HS-5 (cell line): ENCODE measurements around the gene MCU.
A peak's percentile ranks its signal among the peaks of the same experiment; 100 is the strongest.
"Not testable (repeated sequence)": the region's sequence is repeated elsewhere in the genome, so short reads cannot be mapped to it uniquely, and the experiment has no call there.

Experiments used
- DNase-seq: peaks from one replicate; pipeline ENCODE4 v3.0.0-alpha.2; 2012; ENCODE audit warnings: low read depth

Gene MCU

GRCh38 chr10:72687035-72687434 is 4.9 kb upstream of the MCU start:
- no peak for DNase-seq

DNA sequence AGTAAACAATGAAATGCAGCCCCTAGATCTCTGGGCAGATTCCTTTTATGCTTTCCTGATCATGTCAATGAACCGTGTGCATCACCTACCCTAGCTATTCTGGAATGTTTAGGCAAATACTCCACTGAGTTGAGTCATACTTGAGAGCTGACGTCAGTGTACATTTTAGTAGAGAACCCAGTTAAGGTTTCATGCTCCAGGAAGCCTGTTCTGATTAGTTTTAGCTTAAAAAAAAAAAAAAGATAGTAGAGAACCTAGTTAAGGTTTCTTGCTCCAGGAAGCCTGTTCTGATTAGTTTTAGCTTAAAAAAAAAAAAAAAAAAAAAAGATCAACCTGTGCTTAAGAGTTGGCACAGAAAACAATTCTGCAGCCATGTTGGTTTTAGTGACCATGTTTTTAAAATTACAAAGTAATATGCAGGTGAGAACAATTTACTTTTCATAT is 3.7 kb upstream of the MCU start:
- DNase-seq = peak; percentile 81

DNA sequence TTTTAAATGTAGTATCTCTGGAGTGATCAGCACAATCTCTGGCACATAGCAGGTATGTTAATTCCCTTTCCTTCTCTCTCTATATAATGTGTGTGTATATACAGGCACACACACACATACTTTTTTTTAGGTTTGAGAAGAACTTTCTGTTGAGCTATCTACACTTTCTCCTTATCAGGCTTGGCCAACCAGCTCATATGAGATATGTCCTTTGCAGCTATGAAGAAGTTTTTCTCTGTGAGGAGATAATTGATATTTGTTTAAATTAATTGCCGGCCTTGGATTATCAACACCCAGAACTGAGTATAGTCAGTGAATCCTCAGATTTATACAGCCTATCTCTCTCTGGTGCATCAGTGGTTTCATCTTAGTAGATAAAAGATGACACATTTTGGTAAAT is 2.3 kb upstream of the MCU start:
- no peak for DNase-seq

DNA sequence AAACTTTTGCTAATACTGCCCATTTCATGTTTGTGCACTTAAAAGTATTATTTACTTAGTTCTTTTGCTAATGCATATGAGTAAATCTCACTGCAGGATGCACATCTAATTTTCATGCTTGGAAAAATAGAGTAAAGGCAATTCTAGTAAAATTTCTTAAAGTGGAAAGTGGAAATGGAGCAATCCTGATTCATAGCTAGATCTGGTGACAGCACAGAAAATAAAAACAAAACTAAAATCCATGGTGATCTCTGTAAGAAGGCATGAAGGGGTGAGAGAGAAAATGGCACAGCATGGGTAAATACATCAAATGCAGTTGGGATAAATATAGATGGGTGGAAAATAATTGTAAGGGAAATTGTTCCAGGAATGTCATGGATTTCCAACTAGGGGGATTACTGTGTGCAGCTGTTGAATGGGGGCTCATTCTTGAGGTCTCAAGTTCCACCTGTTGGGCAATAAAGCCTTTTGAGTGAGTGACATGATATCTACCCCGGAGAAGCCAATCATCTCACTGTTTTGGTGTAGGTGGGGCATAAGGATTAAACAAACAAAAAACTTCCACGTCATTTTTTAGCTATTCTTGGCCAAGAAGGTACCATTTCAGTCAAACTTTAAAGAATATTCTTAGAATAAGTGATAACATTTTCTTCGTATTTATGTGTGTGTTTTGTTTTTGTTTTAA is 1.7 kb upstream of the MCU start:
- no peak for DNase-seq

- no peak for DNase-seq
Observed at GRCh38 chr10:72691470-72691862, 477 bp upstream of the MCU start.

DNA sequence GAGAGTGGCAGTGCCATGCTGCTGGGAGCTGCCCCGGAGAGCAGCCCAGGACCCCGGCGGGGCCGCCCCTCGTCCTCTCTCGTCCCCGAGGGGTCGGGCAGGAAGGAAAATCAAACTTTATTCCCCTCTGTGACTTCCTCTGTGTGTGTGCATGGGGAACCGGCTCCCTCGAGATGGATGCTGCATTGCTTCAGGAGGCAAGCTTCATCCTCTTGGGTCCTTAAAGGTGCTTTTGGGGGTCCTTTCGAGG is 726 bp downstream of the MCU start:
- DNase-seq = no peak

DNA sequence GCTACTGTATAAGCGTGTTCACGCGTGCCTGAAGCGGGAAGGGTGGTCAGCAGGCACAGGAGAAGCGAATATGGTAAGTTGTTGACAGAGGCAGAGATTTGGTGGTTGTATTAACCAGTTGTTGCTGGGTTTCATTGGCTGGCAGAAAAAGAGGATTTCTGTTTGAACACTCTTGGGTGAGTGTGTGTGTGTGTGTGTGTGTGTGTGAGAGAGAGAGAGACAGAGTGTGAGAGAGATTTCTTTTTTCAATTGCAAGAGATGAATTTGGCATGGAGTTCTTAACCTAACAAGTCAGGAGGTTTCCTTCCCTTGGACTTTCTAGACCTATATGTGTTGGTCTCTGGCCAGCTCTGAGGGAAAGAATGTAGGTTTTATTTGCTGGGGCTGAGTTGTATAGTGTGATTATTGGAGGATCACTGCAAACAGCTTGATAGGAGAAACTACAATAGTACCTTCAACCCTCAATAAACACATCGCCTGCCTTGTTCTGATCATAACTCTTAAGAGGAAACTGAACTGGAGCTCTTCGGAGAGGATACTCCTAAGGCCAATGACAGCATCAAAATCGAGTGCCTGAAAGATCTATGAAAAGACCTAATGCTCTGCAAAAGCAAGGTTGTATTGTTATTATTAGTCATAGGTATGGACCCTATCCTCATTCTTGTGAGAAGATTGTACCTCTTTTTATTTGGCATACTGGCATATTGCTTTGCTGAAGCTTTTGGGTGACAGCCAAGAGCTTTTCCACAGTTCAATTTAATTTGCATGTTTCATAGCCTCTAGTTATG is 1.2 kb downstream of the MCU start:
- no peak for DNase-seq

DNA sequence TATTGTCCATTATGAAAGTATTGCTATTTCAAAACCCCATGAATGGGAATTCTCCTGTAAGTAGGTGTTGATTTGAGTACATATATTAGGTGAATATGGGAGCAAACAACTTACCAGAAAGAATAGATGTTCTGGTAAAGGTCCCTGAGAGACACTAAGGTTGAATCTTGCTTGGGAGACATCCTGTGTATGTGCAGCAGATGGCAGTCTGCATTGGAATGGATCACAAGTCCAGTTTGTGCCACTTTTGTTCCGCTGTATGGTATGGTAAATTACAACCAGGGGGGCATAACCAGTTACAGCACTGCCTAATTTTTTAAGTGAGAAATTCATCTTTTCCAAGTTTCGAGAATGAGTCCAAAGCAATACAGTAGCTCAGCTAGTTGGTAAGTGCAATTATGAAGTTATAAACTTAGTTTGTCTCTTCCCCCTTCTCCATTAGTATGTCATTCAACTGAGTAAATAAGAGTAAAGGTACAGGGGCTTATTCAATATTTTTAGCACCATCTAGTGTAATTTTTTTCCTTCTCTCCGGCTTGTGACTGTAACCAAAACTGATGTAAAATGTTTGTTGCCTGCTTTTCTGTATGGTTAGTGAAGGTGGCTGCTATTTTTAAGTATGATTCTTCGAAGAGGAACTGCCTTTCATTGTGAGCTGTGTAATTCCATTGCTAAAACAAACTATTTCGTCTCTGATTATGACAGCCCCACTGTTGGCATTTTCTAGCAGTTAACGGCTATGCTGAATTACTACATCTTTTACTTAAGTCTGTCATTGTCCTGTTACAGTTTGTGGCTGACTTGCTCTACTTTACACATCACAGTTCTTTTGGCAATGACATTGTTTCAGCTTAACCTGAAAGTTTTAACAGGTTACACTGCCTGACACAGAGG is 2.8 kb downstream of the MCU start:
- DNase-seq = no peak

DNA sequence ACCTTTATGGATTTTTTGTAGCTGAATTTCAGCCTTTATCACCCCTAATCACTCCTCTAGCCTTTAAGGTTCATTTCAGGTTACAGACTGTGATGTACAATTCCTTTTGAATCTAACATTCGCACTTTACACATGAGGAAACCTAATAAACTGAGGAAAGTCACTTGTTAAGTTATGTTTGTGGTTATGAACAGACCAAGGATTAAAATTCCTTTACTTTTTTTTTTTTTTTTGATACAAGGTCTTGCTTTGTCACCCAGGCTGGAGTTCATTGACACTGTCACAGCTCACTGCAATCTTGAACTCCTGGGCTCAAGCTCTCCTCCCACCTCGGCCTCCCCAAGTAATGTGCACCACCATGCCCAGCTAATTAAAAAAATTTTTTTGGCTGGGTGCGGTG is 3.6 kb downstream of the MCU start:
- no peak for DNase-seq

DNA sequence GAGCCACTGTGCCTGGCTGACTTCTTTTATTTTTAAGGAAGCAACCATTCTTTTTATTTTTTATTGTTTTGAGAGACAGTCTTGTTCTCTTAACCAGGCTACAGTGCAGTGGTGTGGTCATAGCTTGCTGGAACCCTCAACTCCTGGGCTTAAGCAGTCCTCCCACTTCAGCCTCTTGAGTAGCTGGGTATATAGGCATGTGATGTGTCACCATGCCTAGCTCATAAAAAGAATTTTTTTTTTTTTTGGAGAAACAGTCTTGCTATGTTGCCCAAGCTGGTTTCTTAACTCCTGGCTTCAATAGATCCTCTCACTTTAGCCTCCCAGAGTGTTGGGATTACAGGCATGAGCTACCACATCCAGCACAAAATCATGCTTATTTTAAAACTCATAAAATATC is 5.8 kb downstream of the MCU start:
- DNase-seq = no peak

GRCh38 chr10:72702465-72702864 is 10.5 kb downstream of the MCU start:
- DNase-seq = not testable (repeated sequence)

DNA sequence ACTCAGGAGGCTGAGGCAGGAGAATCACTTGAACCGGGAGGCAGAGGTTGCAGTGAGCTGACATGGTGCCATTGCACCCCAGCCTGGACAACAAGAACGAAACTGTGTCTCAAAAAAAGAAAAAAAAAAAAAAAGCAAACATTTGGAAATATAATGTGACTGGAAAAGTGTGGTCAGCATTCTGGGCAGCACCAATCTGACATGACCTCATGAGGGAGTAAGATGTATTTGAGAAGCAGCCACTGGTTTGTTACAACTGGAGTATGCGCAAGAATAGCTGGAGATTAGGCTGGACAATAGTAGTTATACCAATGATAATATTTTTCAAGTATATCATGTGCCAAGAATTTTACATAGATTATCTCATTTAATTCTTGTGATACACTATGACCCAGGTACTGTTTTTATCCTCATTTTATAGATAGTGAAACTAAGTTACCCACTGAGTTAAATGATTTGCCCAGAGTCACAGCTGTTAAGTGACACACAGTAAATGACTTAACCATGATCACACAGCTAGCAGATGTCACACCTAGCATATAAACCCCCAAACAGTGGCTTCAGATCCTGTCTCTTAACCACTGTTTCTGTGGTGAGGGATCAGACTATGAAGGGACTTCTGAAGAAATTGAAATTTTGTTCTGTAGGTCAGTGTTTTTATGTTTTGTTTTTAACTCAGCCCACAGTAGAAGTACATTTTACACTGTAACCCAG is 11.1 kb downstream of the MCU start:
- DNase-seq = no peak

- DNase-seq = no peak
Observed at GRCh38 chr10:72704117-72704516, 12.2 kb downstream of the MCU start.

- DNase-seq = no peak
Observed at GRCh38 chr10:72709041-72709440, 17.1 kb downstream of the MCU start.

GRCh38 chr10:72712136-72712535 is 20.2 kb downstream of the MCU start:
- no peak for DNase-seq

GRCh38 chr10:72719941-72720592 is 28.1 kb downstream of the MCU start:
- DNase-seq = no peak

DNA sequence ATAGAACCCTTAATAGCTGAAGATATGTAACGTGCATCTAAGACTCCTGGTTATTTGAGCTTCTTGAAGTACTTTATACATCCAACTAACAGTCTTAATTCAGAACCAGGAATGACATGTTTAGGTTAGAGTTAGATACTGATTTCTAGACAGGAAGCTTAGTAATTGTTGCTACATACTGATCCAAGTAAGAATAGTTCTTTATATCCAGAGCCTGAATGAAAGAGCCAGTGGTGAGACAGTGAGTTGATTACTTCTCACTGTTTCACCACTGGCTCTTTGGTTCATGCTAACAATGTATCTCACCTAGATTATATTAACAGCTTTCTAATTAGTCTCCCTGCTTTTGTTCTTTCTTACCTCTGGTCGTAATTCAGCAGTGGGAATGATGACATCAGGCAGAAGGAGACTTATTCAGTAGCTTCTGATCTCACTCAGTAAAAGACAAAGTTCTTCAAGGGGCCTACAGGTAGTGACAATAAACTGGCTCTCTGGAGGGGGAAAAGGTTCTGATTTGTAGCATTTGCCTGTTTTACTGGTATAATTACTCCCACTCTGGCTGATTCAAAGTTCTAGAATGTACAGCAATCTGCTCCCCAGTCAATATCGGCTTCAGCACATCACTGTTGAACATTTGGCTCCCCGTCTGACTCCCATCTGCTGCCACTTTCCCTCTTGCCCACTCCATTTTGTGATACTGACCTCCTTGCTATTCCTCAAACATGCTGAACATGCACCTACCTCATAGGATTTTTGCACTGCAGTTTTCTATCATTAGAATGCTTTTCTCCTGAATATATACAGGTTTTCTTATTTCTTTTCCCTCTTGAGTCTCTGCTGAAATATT is 29.1 kb downstream of the MCU start:
- no peak for DNase-seq

DNA sequence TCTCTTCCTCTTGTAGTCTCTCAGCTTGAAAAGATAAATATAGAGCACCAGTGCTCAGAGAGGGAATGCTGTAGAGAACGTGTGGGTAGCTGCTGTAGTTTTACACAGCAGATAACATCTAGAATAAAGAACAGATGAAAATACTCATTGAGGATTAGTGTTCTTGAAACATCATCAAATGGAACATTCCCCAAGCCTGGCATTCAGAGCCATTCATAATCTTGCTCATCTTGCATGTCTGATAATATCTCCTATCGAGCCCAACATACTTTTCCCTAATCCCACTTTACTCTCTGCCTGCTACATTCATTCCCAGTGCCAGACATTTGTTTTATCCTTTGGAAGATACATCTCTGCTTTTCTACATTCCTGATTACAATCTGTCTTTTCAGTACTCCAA is 35.2 kb downstream of the MCU start:
- no peak for DNase-seq

GRCh38 chr10:72728462-72728861 is 36.5 kb downstream of the MCU start:
- DNase-seq = no peak

DNA sequence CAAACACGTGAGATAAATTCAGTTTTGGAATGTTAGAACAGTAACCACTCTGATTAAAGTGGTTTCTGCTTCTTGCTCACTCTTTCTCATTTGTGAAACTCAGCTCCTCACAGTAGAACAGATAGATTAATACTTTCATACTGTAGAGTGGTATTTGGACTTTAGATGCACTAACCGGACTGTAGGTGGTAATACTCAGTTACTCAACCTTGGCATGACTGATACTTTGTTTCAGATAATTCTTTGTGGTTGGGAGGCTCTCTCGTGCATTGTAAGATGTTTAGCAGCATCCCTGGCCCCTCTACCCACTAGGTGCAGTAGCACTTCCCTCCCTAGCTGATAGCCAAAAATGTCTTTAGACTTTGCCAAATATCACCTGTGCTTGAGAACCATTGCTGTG is 37.6 kb downstream of the MCU start:
- DNase-seq = no peak

DNA sequence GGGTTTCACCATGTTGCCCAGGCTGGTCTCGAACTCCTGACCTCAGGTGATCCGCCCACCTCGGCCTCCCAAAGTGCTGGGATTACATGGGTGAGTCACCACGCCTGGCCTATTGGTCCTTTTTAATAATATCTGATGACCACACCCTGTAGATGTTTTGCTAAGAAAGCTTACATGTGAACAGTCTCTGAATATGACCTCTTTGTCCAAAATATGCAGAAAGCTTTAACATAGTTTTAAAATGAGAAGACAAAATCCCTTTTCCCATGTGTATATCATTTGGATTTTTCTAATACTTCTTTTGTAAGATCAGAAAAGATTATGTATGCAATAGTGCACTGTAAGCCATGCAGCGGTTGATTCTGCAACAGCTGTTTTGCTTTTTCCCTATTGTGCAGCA is 38.5 kb downstream of the MCU start:
- DNase-seq = peak; percentile 20
